ENCODE results near the gene KLHL11. TPM values are rescaled to one million over a fixed set of nuclear protein-coding genes. Genes with fewer than 3 reads are reported as not detected.
"Not testable (repeated sequence)": the region's sequence is repeated elsewhere in the genome, so short reads cannot be mapped to it uniquely, and the experiment has no call there.

KLHL11 gene
- total and polyA plus RNA-seq, 5 donors, result 1.9 to 6.7 (median 5.3) TPM

DNA sequence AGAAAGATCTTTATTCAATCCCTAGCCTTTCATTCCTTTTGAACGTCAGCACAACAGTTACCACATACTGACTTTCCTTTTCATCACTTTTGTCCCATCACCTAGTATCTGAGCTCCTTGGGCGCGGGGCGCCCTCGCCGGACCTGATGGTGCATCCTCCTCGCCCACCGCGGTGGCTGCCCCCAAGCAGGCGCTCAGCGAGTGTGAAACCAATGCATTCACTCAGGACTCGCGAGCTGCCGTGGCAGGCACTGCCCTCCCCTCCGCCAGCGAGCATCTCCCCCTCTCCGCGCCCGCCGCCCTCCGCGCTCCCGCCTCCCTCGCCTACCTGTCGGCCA is 756 bp downstream of the KLHL11 start:
- no peaks in the 10 kb centered on the region for H3K9me3 ChIP-seq (ENCODE audit: control insufficient read depth, low read length)
- no peaks in the 10 kb centered on the region for H3K27me3 ChIP-seq (ENCODE audit: control insufficient read depth, insufficient read depth)
- H3K4me3 ChIP-seq (ENCODE audit: low read length), result peak overlapping the region; percentile 87
- ATAC-seq (no peak), DNase-seq (no peak)
- WGBS, result under 1% methylated on average over 25 of the region's 25 CpGs
- H3K27ac ChIP-seq (ENCODE audit: low read length), result peak overlapping the region; percentile 91
- peaks cover 4% of the 10 kb centered on the region for H3K4me1 ChIP-seq (ENCODE audit: control insufficient read depth, insufficient read depth, low read length)
- intact Hi-C loops (cut with DNase I), result no loop called here

DNA sequence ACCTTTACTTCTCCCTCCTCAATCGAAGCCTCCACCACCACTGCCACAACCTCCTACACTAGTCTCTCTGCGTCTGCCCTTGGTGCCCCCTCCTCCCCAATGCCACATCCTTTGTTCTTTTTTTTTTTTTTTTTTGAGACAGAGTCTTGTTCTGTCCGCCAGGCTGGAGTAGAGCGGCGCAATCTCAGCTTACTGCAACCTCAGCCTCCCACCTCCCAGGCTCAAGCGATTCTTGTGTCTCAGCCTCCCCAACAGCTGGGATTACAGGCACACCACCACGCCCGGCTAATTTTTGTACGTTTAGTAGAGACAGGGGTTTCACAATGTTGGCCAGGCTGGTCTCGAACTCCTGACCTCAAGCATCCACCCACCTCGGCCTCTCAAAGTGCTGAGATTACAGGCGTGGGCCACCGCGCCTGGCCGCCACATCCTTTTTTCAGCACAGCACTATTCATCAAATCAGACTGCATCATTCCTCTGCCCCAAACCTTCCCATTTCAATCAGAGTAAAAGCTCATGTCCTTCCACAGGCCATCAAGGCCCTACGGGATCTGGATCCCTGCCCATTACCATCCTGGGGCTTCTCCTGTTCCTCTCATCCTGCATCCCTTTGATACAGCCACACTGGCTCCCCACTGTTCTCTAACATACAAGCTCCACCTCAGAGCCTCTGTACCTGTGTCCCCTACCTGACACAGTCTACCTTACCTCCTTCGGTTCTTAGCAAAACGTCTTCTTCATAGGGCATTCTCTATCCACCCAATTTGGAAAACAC is 2.0 kb downstream of the KLHL11 start:
- intact Hi-C loops (cut with DNase I), result no loop called here
- peaks cover 4% of the 10 kb centered on the region for H3K4me1 ChIP-seq (ENCODE audit: control insufficient read depth, insufficient read depth, low read length)
- H3K4me3 ChIP-seq (ENCODE audit: low read length), result peak overlapping the region; percentile 87
- ATAC-seq, result no peak
- WGBS, result 69% methylated on average over 18 of the region's 18 CpGs
- no peak overlapping the region for H3K27ac ChIP-seq (ENCODE audit: low read length)
- DNase-seq, result no peak
- H3K27me3 ChIP-seq (ENCODE audit: control insufficient read depth, insufficient read depth), result no peaks in the 10 kb centered on the region
- no peaks in the 10 kb centered on the region for H3K9me3 ChIP-seq (ENCODE audit: control insufficient read depth, low read length)

DNA sequence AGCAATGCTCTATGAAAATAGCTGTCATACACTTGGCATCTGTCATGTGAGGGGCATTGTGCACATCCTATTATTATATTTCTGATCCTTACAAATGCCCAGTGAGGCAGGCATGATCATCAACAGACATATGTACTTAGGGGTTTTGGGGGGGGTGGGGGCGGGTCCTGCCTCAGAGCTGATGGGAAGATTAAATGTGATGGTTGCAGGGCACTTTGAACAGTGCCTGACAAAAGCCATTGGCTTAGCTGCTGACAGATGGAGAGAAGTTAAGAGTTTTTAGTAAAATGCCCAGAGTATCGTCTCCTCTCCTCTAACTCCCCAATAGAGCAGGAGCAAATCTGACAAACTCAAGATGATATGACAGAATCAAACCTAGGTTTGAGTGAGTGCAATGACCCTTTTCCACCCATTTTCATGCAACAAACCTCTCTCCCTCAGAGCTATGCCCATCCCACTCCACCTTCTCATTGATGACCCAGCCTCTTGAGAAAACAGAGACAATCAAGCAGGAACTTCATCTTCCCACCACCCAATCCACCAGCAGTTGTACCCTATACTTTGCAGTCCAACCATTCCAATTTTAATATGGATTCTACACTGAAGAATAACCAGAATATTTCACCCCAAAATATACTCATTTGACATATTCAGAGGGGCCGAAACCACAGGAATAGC is 4.8 kb downstream of the KLHL11 start:
- DNase-seq, result no peak
- Histone ChIP-seq H3K4me3 (ENCODE audit: low read length) (no peak overlapping the region), H3K4me1 (ENCODE audit: control insufficient read depth, insufficient read depth, low read length) (peaks cover 4% of the 10 kb centered on the region), H3K27me3 (ENCODE audit: control insufficient read depth, insufficient read depth) (no peaks in the 10 kb centered on the region), H3K9me3 (ENCODE audit: control insufficient read depth, low read length) (no peaks in the 10 kb centered on the region), H3K27ac (ENCODE audit: low read length) (no peak overlapping the region)
- 78% methylated on average over 3 of the region's 3 CpGs for WGBS
- ATAC-seq, result no peak
- intact Hi-C loops (cut with DNase I), result no loop called here

GRCh38 chr17:41851382-41851781 is 13.8 kb downstream of the KLHL11 start:
- ATAC-seq, result not testable (repeated sequence)

GRCh38 chr17:41849251-41849990 is 15.8 kb downstream of the KLHL11 start:
- no peaks in the 10 kb centered on the region for H3K27me3 ChIP-seq (ENCODE audit: control insufficient read depth, insufficient read depth)
- H3K9me3 ChIP-seq (ENCODE audit: control insufficient read depth, low read length), result no peaks in the 10 kb centered on the region
- DNase-seq, result no peak
- no peak overlapping the region for H3K27ac ChIP-seq (ENCODE audit: low read length)
- H3K4me1 ChIP-seq (ENCODE audit: control insufficient read depth, insufficient read depth, low read length), result no peaks in the 10 kb centered on the region
- no peak for ATAC-seq
- WGBS, result 68% methylated on average over 4 of the region's 4 CpGs
- H3K4me3 ChIP-seq (ENCODE audit: low read length), result no peak overlapping the region
- intact Hi-C loops (cut with DNase I), result no loop called here

More at GRCh38 chr17:41851382-41851781, 13.8 kb downstream of the KLHL11 start:
- H3K4me1 ChIP-seq (ENCODE audit: control insufficient read depth, insufficient read depth, low read length); H3K27me3 ChIP-seq (ENCODE audit: control insufficient read depth, insufficient read depth); H3K4me3 ChIP-seq (ENCODE audit: low read length); H3K27ac ChIP-seq (ENCODE audit: low read length); intact Hi-C loops (cut with DNase I); DNase-seq; H3K9me3 ChIP-seq (ENCODE audit: control insufficient read depth, low read length): not testable (repeated sequence)
- WGBS, result 97% methylated on average over 14 of the region's 14 CpGs

- 65% methylated on average over 4 of the region's 4 CpGs for WGBS
- intact Hi-C loops (cut with DNase I), result no loop called here
Measured at GRCh38 chr17:41848788-41849187, 16.4 kb downstream of the KLHL11 start.

DNA sequence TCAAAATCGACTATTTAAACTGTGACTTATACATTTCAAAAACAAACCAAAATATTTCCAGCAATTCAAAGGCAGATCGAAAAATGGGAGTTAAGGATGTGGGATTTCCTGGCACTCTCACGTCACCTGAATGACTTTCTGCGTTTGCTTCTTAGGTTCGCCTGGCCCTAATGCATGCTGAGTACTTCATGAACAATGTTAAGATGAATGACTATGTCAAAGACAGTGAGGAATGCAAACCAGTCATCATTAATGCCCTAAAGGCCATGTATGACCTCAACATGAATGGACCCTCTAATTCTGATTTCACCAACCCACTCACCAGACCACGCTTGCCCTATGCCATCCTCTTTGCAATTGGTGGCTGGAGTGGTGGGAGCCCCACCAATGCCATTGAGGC is 20.3 kb downstream of the KLHL11 start:
- Histone ChIP-seq H3K27me3 (ENCODE audit: control insufficient read depth, insufficient read depth) (no peaks in the 10 kb centered on the region), H3K4me3 (ENCODE audit: low read length) (no peak overlapping the region), H3K9me3 (ENCODE audit: control insufficient read depth, low read length) (no peaks in the 10 kb centered on the region), H3K4me1 (ENCODE audit: control insufficient read depth, insufficient read depth, low read length) (no peaks in the 10 kb centered on the region), H3K27ac (ENCODE audit: low read length) (no peak overlapping the region)
- intact Hi-C loops (cut with DNase I), result no loop called here
- 92% methylated on average over 6 of the region's 6 CpGs for WGBS
- no peak for DNase-seq
- ATAC-seq, result no peak

More at GRCh38 chr17:41848788-41849187, 16.4 kb downstream of the KLHL11 start:
- Histone ChIP-seq H3K4me1 (ENCODE audit: control insufficient read depth, insufficient read depth, low read length) (no peaks in the 10 kb centered on the region), H3K9me3 (ENCODE audit: control insufficient read depth, low read length) (no peaks in the 10 kb centered on the region), H3K27me3 (ENCODE audit: control insufficient read depth, insufficient read depth) (no peaks in the 10 kb centered on the region), H3K4me3 (ENCODE audit: low read length) (no peak overlapping the region), H3K27ac (ENCODE audit: low read length) (no peak overlapping the region)
- no peak for DNase-seq
- ATAC-seq, result no peak

- ATAC-seq; H3K4me1 ChIP-seq (ENCODE audit: control insufficient read depth, insufficient read depth, low read length); intact Hi-C loops (cut with DNase I); H3K27ac ChIP-seq (ENCODE audit: low read length); H3K9me3 ChIP-seq (ENCODE audit: control insufficient read depth, low read length); H3K27me3 ChIP-seq (ENCODE audit: control insufficient read depth, insufficient read depth); DNase-seq; H3K4me3 ChIP-seq (ENCODE audit: low read length): not testable (repeated sequence)
- 87% methylated on average over 6 of the region's 6 CpGs for WGBS
Measured at GRCh38 chr17:41840781-41841180, 24.4 kb downstream of the KLHL11 start.

- 99% methylated on average over 2 of the region's 2 CpGs for WGBS
- H3K9me3 ChIP-seq (ENCODE audit: control insufficient read depth, low read length); H3K4me1 ChIP-seq (ENCODE audit: control insufficient read depth, insufficient read depth, low read length); H3K27ac ChIP-seq (ENCODE audit: low read length); H3K27me3 ChIP-seq (ENCODE audit: control insufficient read depth, insufficient read depth); DNase-seq; intact Hi-C loops (cut with DNase I); ATAC-seq; H3K4me3 ChIP-seq (ENCODE audit: low read length): not testable (repeated sequence)
Measured at GRCh38 chr17:41839448-41839847, 25.8 kb downstream of the KLHL11 start.

DNA sequence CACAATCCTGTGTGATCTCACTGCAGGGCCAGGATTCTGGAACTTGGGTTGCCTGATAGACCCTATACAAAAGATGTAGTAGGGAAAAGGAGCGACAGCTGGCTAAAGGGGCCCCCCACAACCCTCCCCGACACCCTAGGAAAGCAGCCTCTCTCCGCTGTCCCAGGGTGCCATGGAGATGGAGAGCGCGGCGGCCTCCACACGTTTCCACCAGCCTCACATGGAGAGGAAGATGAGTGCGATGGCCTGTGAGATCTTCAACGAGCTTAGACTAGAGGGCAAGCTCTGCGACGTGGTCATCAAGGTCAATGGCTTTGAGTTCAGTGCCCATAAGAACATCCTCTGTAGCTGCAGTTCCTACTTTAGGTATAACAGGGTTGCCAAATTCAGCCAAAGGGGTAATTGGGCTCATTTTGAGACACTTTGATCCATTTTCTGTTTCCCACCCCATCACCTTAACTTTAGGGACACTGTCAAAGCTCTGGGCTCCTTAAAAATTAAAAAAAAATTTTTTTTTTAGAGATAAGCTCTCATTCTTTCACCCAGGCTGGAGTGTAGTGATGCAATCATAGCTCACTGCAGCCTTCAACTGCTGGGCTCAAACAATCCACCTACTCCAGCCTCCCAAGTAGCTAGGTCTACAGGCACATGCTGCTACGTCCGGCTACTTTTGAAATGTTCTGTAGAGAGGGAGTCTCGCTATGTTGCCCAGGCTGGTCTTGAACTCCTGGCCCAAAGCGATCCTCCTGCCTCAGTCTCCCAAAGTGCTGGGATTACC is 27.3 kb downstream of the KLHL11 start, which contains the start of gene KLHL10:
TSS of gene KLHL10 (plus strand) at position 65 of the 778 bp plus-strand sequence. CDS start at position 173, 108 bp downstream.
- Histone ChIP-seq H3K9me3 (ENCODE audit: control insufficient read depth, low read length) (no peaks in the 10 kb centered on the region), H3K27ac (ENCODE audit: low read length) (no peak within 1 kb of the TSS), H3K27me3 (ENCODE audit: control insufficient read depth, insufficient read depth) (no peaks in the 10 kb centered on the region), H3K4me3 (ENCODE audit: low read length) (no peak within 1 kb of the TSS), H3K4me1 (ENCODE audit: control insufficient read depth, insufficient read depth, low read length) (no peaks in the 10 kb centered on the region)
- 94% methylated on average over 15 of the region's 15 CpGs for WGBS
- no peak for DNase-seq
- intact Hi-C loops (cut with DNase I), result no loop called here
- ATAC-seq, result no peak

Data from right cardiac atrium (tissue), 5 donors.